Measurements from ENCODE around the gene RGS6.

Gene RGS6

GRCh38 chr14:72172049-72172448, 239.8 kb downstream of the RGS6 start:
- DNase-seq = no peak

- no peak for DNase-seq
Observed at GRCh38 chr14:72172597-72172996, 240.4 kb downstream of the RGS6 start.

DNA sequence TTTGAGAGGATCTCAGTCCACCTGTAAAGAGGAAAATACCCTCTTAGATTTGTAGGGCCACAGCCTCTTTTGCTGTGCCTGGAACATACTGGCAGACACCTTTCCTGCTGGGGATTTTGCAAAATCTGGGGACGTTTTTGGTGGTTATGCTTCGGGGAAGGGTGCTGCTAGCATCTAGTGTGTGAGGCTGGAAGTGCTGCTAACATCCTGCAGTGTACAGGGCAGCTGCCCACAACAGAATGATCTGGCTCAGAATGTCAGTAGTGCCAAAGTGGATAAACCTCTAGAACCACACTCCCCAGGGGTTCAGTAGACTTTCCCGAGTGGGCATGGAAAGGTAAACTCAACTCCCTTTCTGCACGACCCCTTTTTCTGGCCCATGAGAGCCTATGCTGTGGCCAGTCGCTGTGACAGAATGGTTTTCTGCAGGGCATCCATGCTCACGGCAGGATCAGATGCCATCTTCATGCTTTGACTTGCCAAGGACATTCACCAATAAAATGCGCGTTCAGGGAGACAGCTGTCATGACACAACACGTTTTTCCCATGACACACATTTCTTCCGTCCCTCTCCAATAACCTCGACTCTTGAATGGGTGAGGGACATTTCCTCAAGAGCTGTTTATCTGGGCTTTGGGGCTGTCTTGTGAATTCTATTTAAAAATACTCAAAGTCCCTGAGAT, 240.9 kb downstream of the RGS6 start:
- DNase-seq = no peak

DNA sequence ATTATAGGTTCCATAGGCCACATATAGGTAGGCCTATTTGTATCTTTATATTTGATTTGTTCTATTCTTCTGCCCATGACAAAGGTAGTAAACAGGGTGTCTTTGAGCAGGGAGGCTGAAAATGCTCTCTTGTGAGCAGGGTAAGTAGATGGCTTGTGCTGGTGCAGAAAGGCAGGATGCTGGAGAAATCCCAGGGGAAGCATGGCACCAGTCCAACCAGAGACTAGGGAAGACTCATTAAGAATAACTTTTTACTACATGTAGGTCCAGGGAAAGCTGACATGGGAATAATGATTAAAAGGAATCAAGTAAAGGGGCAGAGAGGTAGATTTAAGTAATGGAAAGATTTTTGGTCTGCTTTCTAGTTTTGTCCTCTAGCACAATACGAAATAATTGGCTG, 245.0 kb downstream of the RGS6 start:
- no peak for DNase-seq

DNA sequence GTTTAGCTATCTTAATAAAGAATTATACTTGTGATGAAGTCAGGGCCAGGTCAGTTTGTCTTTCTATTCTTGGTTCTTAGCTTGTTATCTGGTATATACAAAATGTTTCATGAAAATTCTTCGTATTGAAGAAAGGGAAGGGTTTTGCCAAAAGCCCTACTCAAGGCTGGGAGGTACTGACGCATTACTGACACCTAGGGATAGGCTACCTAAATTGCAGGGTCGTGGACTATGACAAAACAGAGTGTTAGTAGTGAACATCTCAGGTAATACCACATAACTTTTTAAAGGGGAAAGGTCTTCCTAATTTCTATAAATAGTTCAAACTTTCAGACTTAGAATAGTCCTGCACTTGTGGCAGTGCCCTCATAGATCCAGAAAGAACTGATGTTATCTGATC, 246.3 kb downstream of the RGS6 start:
- no peak for DNase-seq

DNA sequence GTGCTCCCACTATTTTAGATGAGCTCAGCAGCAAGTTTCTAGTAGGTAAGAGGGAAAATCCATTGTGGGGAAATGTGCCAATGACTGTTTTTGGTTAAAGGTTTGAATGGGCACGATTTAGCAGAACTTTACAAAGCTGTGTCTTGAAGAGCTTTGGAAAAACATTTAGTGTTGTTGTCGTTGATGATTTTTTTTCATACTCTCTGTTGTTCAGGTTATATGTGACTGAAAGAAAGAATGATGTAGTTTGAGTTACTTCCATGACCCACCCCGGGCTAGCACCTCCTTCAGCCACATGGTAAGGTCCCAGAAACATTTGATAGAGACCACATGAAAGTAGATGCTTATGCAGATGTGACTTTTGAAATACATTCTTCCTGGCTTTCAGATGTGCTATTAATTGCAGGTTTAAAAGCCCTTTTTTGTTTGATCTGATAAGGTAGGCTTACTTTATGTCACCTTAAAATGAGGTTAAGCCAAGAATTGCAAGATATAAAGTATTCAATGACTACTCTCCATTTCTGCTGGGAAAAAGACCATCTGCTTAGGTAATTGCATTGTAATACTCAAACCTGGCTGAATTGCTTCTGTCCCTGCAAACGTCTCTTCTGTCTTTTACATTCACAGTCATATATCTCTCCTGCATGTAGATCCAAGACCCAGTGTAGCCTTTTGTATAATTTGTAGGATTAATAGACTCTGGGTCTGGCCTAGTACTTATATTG, 250.6 kb downstream of the RGS6 start:
- no peak for DNase-seq

- no peak for DNase-seq
Observed at GRCh38 chr14:72183631-72184030, 251.4 kb downstream of the RGS6 start.

DNA sequence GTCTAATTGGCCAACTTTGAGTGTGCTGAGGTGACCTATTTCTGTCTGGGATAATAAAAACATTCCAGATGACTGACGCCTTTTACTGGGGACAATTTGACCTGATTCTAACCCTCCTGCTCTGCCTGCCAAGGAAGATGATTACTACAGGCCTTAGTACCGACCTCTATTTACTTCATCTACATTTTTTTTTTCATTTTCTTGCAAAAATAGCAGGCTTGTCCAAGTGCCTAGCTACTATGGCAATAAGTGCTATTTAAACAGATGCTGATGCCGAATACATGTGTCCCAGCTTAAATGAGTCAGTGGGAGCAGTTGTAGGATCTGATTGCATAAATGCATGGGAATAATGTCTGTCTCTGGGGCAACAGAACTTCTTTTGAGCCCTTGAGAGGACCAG, 254.3 kb downstream of the RGS6 start:
- DNase-seq = no peak

DNA sequence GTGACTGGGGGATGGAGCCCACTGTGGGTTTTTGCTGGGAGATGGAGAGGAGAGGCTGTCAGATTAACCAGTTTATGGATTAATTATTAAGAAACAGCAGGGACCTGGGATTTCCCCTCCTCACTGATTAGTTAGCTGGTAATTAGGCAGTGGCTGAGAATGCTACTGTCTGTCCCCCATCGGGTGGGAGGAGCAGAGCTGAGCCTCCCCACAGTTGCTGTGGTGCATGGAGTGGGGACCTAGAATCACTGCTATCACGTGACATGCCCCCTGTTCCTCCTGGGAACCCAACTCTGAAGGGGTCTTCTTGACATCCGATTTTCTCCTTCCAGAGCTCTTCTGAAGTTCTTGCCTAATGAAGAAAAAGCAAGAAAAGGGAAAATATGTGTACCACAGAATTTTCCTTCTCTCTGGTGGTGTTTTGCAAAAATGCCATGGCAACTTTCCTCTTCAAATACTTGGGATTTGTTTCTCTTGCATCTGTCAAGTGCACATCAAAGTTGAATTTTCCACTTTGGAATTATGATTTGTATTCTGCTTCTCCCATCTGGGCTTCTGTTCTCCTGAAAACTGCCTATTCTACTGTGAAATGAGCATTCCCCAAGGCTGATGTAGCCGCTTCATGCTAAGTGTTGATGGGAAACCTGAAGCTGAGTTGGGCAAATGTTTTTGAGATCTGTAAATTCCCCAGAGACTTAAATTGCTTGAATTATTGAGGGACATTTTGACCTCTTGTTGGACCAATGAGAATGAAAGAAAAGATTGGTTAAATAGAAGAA, 264.2 kb downstream of the RGS6 start:
- DNase-seq = no peak

GRCh38 chr14:72201645-72202044, 269.4 kb downstream of the RGS6 start:
- DNase-seq = no peak

GRCh38 chr14:72213424-72213823, 281.2 kb downstream of the RGS6 start:
- DNase-seq = no peak

- no peak for DNase-seq
Observed at GRCh38 chr14:72215080-72215479, 282.9 kb downstream of the RGS6 start.

GRCh38 chr14:72217135-72217534, 284.9 kb downstream of the RGS6 start:
- no peak for DNase-seq

- no peak for DNase-seq
Observed at GRCh38 chr14:72222046-72222445, 289.8 kb downstream of the RGS6 start.

DNA sequence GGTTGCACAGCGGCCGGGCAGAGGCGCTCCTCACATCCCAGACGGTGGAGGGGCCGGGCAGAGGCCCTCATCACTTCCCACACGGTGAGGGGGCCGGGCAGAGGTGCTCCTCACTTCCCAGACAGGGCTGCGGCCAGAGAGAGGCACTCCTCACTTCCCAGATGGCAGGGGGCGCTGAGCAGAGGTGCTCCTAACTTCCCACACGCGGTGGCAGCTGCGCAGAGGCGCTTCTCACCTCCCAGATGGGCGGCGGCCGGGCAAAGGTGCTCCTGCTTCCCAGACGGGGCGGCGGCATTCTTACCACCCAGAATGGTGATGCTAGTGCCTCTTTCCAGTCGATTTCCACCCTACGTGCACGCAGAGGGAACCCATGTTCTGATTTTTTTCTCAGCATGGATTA, 304.4 kb downstream of the RGS6 start:
- DNase-seq = no peak

- DNase-seq = no peak
Observed at GRCh38 chr14:72237722-72238666, 305.8 kb downstream of the RGS6 start.

DNA sequence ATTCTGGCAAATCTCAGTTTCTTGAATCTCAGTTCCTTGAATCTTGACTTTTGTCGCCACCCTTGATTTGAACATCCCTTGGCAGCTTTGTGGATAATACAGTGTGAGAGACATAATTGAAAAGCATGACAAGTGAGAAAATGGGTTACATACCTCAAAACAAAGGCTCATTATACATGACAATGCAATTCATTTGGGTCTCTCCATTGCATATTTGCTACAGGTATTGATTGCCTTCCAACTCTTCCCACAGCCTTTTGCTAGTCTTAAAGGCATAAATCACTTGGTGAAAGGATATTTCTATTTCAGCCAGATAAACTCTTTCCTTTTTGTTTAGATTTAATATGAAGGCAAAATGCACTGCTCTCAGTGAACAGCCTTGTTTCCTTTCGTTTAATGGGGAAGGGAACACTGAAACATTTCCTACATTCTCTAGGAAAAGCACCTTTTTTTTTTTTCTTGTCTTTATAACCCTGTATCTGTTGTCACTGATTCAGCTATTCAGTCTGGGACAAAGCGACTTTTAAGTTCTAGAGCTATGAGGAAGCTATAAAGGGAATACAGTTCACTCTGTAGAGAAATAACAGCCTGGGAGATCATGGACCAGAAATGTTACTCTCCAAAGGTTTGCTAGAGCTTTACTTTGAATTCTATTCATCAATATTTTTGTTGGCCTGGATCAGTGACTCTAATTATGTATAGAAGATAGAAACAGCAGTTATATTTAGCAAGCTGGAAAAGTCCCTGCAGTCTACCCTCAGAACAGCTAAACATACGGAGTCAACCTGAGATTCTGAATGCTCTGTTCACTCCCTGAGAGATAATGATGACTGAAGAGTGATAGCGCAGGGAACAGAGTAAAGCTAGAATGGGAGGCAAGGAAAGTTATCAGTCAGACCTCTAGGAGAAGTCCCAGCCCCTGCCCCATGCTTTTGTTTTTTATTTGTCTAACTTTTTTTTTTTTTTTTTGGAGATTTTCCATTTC, 311.4 kb downstream of the RGS6 start:
- no peak for DNase-seq

GRCh38 chr14:72247896-72248465, 315.8 kb downstream of the RGS6 start:
- no peak for DNase-seq

GRCh38 chr14:72253503-72253902, 321.3 kb downstream of the RGS6 start:
- no peak for DNase-seq

DNA sequence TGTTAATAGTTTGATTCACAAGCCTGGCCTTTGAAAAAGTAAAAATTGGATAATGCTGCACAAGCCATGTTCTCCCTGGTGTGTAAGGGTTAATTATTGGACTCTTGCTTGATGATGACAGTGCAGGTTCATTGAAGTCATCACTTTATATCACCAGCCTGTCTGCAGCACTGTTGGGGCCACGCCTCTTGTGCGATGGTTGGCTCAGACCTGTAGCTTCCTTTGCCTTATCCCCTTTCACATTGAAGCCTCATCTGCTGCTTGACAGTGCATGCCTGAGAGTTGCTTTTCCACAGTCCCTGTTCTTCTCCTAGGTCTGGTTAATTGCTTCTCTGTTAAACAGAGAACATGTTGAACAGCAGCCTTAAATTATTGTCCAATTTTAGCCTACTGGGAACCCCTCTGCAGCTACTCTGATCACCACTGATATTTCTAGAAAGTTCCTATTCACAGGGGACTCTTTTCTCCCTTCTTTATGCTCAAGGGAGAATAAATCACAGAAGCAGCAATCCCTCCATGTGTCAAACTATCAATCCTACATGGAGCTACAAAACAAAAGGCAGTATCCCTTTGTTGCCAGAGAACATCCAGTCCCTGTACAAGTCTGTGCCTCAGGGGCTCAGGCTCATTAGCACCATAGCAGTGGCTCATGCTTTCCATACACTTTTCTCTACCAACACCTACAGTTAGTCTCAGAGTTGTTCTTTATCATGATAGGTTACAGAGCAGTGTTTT, 322.1 kb downstream of the RGS6 start:
- no peak for DNase-seq

Data from CD4-positive, alpha-beta T cell treated with Interleukin-15 for 1 hour (primary cell).